Fibroblast of skin of left quadriceps (primary cell): ENCODE results near the gene PRKG1.
"Not testable (repeated sequence)": the region's sequence is repeated elsewhere in the genome, so short reads cannot be mapped to it uniquely, and the experiment has no call there.

ENCODE experiments used
- DNase-seq, 2 experiments: peaks; one replicate each; pipeline ENCODE4 v3.0.0-alpha.2; 2013; ENCODE audit warnings: low read depth in 2 of 2

Gene PRKG1

DNA sequence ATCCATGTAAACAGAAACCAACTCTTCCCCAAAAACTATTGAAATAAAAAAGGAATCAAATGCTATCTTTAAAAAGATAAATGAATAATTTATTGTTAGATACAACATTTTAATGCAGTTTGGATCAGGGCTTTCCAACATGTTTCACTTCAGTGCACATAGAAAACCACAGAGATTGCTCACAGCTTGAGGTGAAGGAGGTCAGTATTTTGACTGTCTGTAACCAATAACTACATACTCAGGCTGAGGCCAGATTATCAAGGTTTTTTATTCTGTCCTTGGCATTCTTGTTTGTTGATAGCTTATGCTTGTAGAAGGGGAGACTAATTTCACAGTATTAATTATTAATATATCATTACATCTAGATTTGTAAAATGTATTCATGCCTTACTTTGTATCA, 195.5 kb downstream of the PRKG1 start:
- no peak for DNase-seq

DNA sequence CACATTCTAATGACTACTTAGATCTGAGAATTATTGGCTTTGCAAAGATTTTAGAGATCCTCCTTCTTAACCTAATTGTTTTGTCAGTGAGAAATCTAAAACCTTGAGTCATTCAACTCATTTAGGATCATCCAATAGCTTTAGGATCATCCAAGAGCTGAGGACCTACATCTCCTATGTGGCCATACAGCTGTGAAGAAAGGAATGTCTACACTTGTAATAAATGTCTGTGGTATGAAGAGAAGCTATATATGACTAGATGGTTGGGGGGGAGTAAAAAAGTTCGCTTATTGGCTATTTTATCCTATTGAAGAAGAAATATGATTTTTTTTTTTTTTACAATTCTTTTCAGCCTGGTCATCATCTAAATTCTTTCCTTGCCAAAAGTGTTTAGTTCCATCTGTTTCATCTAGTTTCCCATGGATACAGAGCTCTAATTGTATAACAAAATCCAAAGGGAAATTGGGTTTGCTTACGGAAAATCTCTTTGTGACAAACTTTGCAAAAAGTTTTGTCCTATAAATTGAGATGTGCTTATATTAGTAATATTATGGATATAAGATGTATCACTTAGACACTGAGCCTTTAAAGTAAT, 196.7 kb downstream of the PRKG1 start:
- peak in 1 of 2 experiments; percentile 22 for DNase-seq

DNA sequence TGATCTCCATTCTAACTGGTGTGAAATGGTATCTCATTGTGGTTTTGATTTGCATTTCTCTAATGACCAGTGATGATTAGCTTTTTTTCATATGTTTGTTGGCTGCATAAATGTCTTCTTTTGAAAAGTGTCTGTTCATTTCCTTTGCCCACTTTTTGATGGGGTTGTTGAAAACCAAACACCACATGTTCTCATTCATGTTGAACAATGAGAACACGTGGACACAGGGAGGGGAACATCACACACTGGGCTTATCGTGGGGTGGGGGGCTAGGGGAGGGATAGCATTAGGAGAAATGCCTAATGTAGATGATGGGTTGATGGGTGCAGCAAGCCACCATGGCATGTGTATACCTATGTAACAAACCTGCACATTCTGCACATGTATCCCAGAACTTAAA, 197.8 kb downstream of the PRKG1 start:
- not testable (repeated sequence) for DNase-seq

DNA sequence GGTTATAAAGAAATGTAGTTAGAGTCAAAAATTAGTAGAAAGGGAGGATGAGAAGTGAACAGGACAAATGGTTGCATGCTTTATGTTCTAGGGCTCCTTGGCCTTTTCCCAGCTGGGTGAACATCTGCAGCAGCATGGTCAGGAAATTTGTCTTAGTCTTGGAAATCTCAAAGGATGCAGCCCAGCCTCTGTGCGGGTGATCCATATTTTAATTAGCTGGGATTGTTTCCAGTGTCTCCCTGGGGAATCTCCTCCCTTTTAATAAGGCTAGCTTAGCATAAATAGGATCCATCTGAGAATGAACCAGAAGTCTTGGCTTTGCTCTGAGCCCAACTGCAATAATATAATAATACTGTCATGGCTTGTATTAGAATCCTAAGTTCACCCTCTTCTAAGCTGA, 198.3 kb downstream of the PRKG1 start:
- DNase-seq, result peak; percentile 72 to 76

DNA sequence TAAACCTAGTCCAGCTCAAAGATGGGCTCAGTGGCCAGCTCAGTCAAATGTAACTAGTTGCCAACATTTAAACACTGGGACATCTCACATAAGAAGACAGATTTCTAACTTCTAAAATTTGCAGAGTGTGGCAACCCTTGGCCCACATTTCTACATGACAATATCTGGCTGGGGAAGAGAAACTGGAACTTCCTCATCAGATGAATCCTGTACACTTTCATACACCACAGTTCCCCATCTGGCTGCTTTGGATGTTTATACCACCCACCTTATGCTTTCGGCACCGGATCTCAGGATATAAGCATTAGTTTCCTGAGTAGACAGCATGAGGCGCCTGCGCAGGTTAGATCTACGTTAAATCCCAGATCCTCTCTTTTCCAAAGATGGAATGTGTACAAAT, 199.3 kb downstream of the PRKG1 start:
- DNase-seq, result no peak

DNA sequence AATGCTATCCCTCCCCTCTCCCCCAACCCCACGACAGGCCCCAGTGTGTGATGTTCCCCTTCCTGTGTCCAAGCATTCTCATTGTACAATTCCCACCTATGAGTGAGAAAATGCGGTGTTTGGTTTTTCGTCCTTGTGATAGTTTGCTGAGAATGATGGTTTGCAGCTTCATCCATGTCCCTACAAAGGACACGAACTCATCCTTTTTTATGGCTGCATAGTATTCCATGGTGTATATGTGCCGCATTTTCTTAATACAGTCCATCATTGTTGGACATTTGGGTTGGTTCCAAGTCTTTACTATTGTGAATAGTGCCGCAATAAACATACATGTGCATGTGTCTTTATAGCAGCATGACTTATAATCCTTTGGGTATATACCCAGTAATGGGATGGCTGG, 201.8 kb downstream of the PRKG1 start:
- not testable (repeated sequence) for DNase-seq

DNA sequence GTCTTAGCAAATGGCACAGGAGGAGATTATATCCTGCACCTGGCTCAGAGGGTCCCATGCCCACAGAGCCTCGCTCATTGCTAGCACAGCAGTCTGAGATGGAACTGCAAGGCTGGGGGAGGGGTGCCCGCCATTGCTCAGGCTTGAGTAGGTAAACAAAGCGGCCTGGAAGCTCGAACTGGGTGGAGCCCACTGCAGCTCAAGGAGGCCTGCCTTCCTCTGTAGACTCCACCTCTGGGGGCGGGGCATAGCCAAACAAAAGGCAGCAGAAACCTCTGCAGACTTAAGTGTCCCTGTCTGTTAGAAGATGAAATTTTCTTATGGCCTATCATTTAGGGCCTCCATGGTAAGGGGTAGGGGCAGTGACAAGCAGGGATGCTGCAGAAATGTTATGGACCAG, 207.1 kb downstream of the PRKG1 start:
- not testable (repeated sequence) for DNase-seq

DNA sequence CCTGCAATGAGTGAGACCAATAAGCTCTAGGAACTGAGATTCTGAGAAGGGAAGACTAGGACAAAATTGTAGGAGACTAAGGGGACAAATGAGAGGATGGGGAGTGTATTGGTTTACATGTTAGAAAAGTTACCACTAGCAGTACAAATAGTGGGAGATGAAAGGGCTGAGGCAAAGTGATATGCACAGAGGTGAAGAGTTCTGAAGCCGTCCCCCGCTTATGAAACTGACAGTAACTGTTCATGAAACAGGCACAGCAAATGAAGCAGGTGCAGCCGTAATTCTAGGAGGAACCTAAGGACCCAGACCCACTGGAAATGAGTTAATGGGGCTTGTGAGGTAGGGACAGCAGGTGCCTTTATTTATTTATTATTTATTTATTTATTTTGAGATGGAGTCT, 211.3 kb downstream of the PRKG1 start:
- DNase-seq, result no peak

DNA sequence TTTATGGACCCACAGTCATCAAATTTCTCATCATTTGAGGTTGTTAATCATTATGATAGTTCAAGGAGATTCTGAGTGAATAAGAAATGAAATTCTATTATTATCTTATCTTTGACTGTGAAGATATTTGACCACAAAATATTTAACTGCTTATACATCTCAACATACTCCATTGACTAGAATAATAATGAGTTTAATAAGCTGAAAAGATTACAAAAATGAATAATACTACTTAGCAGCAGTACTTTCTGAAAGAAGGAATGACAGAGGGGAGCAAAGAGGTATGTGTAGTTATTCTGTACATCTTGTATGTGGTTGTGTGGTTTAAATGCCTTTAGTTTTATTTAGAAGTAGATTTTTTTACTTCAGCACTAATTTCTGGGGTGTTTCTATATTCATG, 214.2 kb downstream of the PRKG1 start:
- DNase-seq, result no peak

DNA sequence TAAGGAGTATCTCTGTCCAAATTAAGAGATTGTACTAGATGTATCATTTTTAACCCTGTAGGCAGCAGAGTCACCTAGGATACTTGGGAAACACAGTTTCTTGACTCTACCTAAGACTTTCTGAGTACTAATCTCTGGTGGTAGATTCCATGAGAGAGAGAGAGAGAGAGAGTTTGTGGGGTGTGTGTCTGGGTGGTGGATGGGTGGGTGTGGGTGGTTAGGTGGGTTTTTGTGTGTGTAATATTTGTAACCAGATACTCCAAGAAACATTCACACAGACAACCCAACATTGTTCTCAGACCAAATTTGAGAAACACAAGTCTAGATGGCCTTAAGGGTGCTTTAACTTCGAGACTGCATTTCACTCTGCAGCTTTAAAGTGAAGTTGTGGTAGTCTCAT, 215.2 kb downstream of the PRKG1 start:
- DNase-seq, result no peak

DNA sequence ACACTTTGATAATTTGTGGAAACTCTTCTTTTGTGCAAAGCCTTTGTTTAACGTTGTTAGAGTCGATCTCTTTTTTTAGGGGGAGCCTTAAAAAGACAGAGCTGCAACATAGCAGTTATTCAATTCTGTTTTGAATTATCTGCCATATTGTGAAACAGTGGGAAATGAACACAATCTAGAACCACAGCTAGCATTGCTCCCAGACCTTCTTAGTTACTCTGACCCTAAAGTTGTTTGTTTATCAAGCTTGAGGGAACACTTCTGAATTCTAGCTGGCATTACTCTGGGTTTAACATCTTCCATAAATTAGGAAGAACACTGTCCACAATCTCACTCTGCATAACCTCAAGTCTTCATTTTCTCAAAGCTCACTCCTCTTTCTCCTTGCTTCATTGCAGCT, 217.7 kb downstream of the PRKG1 start:
- DNase-seq, result no peak

DNA sequence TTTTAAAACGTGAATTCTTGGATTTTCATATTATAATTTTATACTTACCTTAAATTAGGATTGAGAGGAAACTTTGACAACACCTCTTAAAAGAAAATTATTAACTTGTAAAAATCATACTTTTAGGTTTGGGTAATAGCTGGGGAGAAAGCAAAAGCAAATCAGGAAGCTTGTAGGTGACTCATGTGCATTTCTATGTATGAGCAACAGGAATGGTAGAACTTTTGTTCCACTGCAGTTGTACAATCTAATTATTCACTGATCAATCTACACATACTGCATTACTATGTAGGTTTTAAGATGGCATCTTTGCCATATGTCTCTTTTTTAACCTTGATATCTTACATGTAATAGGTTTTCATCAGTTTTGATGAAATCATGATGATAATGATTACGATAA, 223.2 kb downstream of the PRKG1 start:
- DNase-seq, result no peak

DNA sequence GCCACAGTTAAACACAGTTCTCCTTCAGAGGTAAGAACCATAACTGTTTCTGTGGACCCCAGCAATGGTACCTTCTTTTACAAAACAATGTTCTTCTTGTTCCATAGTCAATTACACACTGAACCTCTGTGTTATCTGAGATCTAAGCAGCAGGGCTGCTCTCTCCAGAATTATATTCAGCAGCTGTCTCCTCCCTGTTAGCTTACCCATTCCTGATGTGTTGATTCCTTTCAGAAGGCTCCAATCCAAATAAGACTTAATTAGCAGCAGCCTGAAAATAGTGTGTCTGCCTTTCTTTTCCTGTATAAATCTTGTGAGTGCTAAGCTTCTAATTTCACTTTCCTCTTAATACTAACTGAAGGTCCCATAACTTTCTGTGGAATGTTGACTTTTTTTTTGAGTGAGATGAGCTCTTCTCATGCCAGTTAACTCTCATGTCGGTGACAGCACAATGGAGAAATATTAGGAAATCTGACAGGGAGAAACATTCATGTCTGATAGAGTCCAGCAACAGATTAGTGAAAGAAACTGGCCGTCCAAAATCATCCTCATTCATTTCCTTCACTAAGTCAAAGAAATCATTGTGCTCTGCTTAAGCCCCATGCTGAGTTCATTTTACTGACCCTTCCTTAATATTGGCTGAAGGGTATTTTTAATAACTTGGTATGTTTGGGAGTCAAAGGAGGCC, 226.5 kb downstream of the PRKG1 start:
- no peak for DNase-seq

DNA sequence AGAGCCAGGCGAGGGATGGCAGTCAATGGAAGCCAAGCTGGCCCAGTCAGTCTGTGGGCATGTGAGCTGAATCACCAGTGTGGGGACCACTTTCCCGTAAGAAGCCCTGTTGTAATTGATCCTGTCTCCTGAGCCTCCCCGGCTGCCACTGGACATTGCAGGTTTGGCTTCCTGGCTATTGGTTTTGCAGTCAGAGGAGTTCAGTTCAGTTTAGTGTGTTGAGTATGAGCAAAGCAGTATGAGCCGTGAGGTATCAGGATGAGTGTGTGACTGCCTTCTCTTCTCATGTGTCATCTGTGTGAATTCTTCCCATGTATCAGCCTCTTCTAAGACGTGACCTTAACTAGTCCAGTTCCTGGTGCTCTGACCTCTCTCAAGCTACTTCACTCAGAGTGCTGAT, 227.4 kb downstream of the PRKG1 start:
- no peak for DNase-seq

DNA sequence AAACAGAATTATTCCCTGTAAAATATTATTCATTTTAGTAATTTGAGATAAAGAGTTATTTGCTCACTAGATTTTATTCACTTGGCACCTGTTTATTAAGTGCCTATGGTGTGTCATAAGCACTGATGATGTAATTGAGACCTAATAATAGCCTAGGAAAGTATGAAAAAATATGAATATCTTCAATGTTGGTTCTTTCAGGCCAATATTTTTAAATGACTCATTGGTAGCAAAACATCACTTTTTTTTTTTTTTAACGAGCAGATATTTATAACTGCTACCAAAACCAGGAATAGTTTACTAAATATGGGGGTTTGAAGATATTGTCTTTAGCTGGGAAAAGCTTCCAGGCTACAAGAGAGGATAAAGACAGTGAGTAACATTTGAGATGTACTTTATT, 228.0 kb downstream of the PRKG1 start:
- no peak for DNase-seq

DNA sequence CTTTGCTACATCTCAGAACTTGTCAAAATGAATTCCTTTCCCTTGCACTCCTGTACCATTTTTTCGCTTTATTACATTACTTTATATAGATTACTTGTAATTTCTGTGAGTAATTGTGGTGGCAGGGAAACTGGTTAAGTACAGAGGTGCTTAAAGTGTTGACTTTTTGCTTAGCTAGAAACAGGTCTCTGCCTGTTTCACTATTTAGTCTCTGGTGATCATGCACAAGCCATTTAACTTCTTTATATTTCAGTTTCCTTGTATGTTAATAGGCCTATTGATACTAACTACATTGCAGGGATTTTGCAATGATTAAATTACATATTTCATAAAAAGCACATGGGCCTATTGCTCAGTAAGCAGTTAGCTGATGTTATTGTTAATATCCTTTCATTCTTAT, 233.8 kb downstream of the PRKG1 start:
- DNase-seq, result no peak

DNA sequence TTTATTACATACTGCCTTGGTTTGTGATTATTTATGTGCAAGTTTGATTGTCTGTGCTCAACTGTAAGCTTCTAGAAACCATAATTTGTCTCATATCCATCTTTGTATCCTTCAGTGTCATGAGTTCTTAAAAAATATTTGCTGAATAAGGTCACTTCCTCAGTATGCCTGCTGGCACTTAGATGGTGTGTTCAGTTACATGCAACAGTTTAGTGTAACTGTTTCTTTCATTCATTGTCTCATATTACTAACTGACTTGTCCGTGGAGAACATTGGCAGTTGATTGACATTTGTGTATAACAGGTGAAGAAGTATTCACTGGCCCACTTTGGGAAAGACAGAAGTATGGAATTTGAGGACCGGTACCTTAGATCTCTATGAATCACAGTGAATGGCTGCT, 236.9 kb downstream of the PRKG1 start:
- no peak for DNase-seq

DNA sequence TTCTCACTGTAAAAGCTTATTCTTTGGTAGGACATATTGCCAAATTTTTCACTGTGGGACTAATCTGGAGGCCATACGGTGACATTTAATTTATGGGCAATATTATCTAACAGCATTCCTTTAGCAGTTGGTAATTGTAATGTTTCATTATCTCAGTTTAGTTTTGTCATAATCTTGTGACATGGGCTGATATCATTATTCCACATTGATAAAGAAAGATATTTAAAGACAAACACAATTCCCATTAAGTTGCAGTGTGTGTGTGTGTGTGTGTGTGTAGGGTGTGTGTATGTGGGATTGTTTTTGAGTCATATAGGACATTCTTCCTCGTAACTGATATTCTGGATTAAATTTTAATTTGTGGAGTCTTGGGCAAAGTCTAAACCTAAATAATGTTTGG, 238.5 kb downstream of the PRKG1 start:
- DNase-seq, result no peak

DNA sequence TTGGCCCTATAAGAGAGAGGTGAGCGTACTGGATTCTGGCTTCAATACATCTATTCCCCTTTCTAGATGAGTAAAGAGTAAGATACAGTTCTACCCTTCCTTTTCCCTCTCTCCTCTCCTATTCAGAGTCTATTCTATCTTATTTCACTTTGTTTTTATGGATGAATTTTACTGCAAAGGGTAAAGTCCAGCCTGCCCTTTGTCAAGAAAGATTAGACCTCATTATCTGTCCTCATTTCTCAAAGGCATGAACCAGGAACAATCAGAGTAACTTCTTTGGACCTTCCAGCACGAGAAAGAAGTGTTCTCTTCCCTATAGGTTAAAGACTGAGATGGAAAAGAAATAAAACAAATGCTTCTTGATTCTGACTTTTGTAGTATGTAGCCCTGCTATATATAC, 239.0 kb downstream of the PRKG1 start:
- no peak for DNase-seq

DNA sequence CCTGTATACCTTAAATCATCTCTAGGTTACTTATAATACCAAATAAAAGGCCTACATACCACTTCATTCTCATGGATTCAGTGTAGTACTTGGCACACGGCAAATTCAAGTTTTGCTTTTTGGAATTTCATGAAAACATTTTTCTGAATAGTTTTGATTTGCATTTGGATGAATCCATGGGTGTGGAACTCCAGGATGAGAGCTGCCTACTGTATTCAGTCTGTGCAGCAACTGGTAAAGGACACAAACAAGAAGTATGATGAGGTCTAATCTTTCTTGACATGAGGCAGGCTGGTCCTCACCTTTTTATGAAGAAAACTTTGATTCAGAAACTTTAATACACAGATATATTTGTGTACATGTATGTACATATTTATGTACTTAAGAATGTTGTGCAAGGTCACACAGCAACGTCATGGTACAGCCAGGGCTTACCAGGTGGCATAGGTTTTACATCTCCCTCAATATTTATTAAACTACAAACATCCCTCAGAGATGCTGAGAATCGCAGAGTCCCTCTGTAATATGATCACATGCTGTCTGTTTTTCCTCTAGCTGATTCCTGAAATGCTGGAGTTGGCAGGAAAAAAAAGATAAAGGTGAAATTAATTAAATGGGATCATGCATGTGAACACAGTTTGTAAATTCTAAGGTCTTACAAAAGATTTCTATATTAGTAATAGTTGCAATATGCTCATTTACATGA, 239.6 kb downstream of the PRKG1 start:
- no peak for DNase-seq

DNA sequence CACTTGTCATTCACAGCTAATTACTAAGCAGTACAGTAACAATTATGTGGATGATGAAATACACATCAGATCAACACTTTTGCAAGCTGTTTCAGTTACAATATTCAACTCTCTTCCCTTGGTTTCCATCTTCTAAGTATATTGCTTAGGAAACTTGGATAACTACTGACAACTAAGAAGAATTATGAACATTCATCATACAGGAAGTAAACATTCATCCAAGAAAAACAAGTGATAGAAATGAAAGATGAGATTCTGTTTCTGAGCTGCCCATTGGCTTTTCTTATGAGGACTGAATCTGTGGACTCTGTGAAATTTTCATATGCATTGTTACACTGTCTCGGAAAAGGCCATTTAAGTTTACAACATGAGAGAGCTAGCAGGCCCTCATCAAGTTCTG, 240.2 kb downstream of the PRKG1 start:
- no peak for DNase-seq

DNA sequence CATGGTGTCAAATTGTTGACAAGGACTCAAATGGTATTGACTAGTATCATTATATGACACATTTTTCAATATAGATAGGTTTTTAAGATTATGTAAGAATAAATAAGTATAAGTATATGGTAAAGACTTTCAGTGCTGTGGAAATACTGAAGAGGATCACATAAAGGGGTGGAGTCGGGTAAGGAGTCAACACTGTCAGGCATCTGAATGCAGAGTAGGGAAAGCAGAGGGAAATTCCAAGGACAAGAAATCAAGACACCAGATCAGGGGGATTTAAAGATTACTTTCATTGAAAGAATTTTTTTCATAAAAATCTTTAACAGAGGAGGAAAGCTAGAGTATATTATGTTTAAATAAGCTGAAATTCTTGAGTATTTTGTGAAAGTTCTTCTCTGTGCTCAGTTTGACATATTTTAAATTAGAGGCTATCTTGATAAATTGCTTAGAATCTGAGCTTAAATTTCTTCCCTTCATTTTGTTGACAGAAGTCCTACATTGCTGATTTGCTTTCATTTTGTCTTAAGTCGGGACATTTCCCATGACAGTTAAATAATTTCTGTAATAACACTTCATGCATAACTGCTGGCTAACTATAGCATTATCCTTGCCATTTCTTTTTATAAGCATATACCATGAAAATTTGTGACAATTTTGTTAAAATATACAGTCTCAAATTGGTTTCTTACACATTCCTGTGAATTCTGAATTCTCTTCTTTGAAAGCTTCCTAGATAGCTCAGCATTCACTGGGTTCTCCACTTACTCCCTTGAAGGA, 244.3 kb downstream of the PRKG1 start:
- DNase-seq, result no peak

DNA sequence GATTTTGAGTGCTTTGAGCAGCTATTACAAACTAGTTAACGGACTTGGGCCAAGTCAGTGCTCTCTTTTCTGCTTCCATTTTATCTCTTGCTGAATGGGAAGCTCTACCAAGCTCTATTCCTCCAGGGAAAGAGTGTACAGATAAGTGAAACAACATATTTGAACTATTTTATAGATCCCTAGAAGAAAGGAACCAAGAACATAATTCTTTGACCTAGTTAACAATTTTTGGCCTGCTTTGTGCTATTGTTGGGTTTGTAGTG, 244.8 kb downstream of the PRKG1 start:
- no peak for DNase-seq
